ENCODE results near the gene SRP72. TPM values are rescaled to one million over a fixed set of nuclear protein-coding genes. Genes with fewer than 3 reads are reported as not detected.

Gene SRP72
- total RNA-seq, 1 donor from 2014 or later, result 199 TPM

DNA sequence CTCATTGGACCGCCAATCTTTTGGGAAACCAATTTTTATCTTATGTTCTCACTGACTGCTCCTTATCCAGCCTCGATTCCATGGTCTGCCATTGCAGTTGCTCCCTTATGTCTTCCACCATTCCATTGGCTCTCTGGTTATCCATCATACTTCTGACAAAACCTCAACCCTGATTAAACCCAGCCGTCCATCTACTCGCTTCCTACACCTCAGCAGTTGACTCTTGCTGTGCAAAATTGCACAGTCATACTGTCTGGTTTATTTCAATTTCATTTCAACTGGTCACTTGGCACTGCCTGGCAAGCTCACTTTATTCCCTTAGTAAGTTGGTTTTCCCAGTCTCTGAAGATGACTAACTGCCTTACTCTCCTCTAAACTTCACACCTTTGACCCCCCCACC lies 64.4 kb downstream of the SRP72 start:
- Mint-ChIP-seq H3K4me3 (no peak overlapping the region), H3K4me1 (ENCODE audit: low read depth) (no peaks in the 10 kb centered on the region), H3K36me3 (ENCODE audit: low read depth) (no peaks in the 10 kb centered on the region), H3K9me3 (no peaks in the 10 kb centered on the region), H3K27ac (no peak overlapping the region), H3K27me3 (ENCODE audit: insufficient read depth) (peaks cover 11% of the 10 kb centered on the region)
- DNase-seq (ENCODE audit: low spot score), result no peak
- intact Hi-C loops (cut with micrococcal nuclease), result loop anchor here (1.0 to 5.0 kb wide), 5 partner anchors 12 to 445 kb away; partner anchors contain the start of genes AASDH, ARL9 and NOA1

DNA sequence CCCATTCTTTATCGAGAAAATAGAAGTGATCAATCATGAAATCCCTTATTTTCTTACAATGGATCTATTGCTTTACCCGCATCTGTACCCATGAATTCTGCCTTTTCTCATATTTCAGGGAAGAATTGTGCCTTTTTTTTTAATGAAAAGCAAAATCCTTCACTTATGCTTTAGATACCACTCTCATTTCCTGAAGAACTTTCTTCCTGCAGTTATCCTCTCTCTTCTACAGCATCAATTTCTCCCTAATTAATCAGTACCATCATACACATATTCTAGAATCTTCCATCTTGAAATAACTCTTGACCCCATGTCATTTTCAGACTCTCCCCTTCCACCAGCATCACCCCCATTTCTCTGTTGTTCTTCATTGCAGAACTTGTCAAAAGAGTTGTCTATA lies 64.8 kb downstream of the SRP72 start:
- Mint-ChIP-seq H3K27ac (no peak overlapping the region), H3K36me3 (ENCODE audit: low read depth) (no peaks in the 10 kb centered on the region)
- intact Hi-C loops (cut with micrococcal nuclease), result loop anchor here (1.0 to 5.0 kb wide), 2 partner anchors 12 to 145 kb away; partner anchors contain the start of gene AASDH

DNA sequence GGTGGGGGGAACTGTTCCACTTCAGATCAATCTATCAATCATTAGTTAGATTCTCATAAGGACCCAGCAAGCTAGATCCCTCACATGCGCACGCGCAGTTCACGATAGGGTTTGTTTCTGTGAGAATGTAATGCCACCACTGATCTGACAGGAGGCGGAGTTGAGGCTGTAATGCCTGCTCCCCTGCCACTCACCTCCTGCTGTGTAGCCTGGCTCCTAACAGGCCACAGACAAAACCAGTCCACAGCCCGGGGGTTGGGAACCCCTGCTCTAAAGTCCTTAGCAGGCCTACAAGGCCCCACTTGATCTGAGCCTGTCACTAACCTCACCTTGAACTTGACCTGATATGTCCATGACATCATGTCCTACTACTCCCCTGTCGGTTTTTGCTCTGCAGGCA lies 68.5 kb downstream of the SRP72 start:
- no peak for DNase-seq (ENCODE audit: low spot score)
- Mint-ChIP-seq H3K27me3 (ENCODE audit: insufficient read depth) (peaks cover 3% of the 10 kb centered on the region), H3K36me3 (ENCODE audit: low read depth) (no peaks in the 10 kb centered on the region), H3K27ac (no peak overlapping the region), H3K4me1 (ENCODE audit: low read depth) (no peaks in the 10 kb centered on the region), H3K9me3 (no peaks in the 10 kb centered on the region), H3K4me3 (no peak overlapping the region)
- intact Hi-C loops (cut with micrococcal nuclease), result no loop called here

More for the DNA sequence above, 64.8 kb downstream of the SRP72 start:
- peaks cover 11% of the 10 kb centered on the region for H3K27me3 Mint-ChIP-seq (ENCODE audit: insufficient read depth)
- H3K4me1 Mint-ChIP-seq (ENCODE audit: low read depth), result no peaks in the 10 kb centered on the region
- no peak overlapping the region for H3K4me3 Mint-ChIP-seq
- DNase-seq (ENCODE audit: low spot score), result no peak
- no peaks in the 10 kb centered on the region for H3K9me3 Mint-ChIP-seq

DNA sequence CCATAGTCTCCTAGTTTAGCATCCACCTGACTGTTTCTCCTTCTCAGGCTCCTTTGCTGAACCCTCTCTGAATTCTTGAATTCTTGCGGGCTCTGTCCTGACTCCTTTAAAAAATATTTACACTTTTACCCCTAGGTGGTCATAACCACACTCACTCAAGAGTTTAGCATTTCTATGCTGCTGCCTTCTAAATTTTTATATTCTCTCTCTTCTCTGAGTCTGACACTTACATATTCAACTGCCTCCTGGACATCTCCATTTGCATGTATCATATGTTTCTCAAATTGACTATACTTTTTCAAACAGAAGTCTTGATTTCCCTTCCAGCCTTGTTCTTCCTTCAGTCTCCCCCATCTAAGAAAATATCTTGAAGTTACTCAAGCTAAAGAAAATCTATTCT lies 69.7 kb downstream of the SRP72 start:
- DNase-seq (ENCODE audit: low spot score), result no peak
- intact Hi-C loops (cut with micrococcal nuclease), result no loop called here
- Mint-ChIP-seq H3K27ac (no peak overlapping the region), H3K36me3 (ENCODE audit: low read depth) (no peaks in the 10 kb centered on the region), H3K27me3 (ENCODE audit: insufficient read depth) (peaks cover 9% of the 10 kb centered on the region), H3K4me3 (no peak overlapping the region), H3K9me3 (no peaks in the 10 kb centered on the region), H3K4me1 (ENCODE audit: low read depth) (no peaks in the 10 kb centered on the region)

DNA sequence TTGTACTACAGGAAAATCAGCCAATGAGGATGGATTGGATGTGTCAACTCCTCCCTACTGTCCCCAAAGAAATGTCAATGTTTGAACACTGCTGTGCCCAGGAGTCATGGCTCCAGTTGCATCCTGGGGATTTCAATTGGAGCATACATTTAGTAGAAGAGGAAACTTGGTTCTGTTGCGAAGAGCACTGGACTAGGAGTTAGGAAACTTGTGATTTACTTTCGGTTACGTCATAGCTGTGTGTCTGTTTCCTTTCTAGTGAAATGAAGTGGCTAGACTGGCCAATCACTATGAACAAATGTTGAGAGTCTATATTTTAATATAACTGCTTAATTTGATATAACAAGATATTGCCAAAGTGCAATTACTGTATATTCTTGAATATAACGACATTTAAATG lies 73.4 kb downstream of the SRP72 start:
- no peak for DNase-seq (ENCODE audit: low spot score)
- no peak overlapping the region for H3K27ac Mint-ChIP-seq
- H3K4me3 Mint-ChIP-seq, result no peak overlapping the region
- no peaks in the 10 kb centered on the region for H3K36me3 Mint-ChIP-seq (ENCODE audit: low read depth)
- no peaks in the 10 kb centered on the region for H3K9me3 Mint-ChIP-seq
- H3K27me3 Mint-ChIP-seq (ENCODE audit: insufficient read depth), result peaks cover 16% of the 10 kb centered on the region
- peaks cover 19% of the 10 kb centered on the region for H3K4me1 Mint-ChIP-seq (ENCODE audit: low read depth)
- intact Hi-C loops (cut with micrococcal nuclease), result no loop called here

DNA sequence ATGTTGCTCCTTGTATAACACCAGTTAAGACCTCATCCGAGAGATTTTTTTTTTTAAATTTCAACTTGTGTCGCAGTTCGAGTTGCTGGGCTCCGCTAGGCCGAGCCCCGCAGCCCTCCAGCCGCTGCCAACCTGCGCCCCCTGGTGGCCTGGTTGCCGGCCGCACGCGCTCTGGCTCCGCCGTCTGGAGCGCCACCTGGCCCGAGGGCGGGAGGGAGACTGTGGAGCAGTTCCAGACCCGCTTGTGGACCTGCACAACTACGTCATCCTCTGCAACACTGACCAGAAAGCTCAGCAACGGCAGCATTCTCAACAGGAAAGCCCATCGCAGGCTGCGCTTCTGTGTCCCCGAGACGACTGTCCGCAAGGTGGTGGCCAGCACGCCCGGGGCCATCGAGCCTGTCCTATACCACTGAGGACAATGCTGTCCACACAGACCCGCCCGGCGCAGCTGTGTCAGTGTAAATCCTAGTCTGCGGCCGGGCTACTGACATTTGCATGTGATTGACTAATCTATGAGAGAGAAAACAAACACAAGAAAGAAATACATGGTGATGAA lies 77.2 kb downstream of the SRP72 start:
- H3K4me3 Mint-ChIP-seq, result peak overlapping the region; percentile 68
- intact Hi-C loops (cut with micrococcal nuclease), result loop anchor here (1.0 to 2.0 kb wide), 7 partner anchors 12 to 292 kb away; partner anchors contain the start of genes ARL9 and SRP72
- H3K4me1 Mint-ChIP-seq (ENCODE audit: low read depth), result peaks cover 24% of the 10 kb centered on the region
- no peaks in the 10 kb centered on the region for H3K36me3 Mint-ChIP-seq (ENCODE audit: low read depth)
- no peaks in the 10 kb centered on the region for H3K9me3 Mint-ChIP-seq
- H3K27me3 Mint-ChIP-seq (ENCODE audit: insufficient read depth), result peaks cover 15% of the 10 kb centered on the region
- H3K27ac Mint-ChIP-seq, result no peak overlapping the region
- peak; percentile 78 for DNase-seq (ENCODE audit: low spot score)

DNA sequence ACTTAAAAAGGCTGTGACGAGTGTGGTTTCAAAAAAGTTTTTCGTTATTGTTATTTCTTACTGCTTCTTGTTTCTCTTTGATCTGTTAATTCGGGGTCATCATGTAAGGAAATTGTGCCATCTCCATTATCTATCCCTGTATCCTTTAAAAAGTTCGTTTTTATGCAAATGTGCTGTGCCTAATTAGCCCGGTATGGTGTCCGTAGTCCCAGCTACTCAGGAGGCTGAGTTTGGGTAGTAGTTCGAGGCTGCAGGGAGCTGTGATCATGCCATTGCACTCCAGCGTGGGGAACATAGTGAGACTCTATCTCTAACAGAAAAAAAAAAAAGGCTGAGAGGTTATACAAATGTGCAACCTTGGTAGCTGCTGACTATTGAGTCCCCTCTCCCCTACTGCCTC lies 83.2 kb downstream of the SRP72 start:
- no peak overlapping the region for H3K27ac Mint-ChIP-seq
- no peaks in the 10 kb centered on the region for H3K36me3 Mint-ChIP-seq (ENCODE audit: low read depth)

DNA sequence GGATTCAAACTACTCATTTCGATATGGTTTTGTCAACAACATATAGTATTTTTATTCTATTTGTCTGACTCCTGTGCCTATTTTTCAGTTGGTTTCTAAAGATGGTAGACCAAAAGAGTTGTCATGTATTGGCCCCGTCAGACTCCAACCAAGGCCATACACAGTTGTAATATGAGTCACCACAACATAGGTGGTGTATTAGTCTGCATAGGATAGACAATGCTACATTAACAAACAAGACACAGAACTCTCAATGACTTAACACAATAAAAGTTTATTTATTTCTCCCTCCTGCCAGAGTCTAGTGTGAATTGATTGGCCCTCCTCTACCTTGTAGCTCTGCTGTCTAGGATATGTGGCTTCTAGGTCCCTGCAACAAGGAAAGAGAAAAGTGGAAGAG lies 84.1 kb downstream of the SRP72 start:
- no peak overlapping the region for H3K4me3 Mint-ChIP-seq
- no peaks in the 10 kb centered on the region for H3K36me3 Mint-ChIP-seq (ENCODE audit: low read depth)
- peaks cover 6% of the 10 kb centered on the region for H3K4me1 Mint-ChIP-seq (ENCODE audit: low read depth)
- H3K27ac Mint-ChIP-seq, result no peak overlapping the region
- H3K27me3 Mint-ChIP-seq (ENCODE audit: insufficient read depth), result peaks cover 11% of the 10 kb centered on the region
- intact Hi-C loops (cut with micrococcal nuclease), result no loop called here
- H3K9me3 Mint-ChIP-seq, result no peaks in the 10 kb centered on the region
- DNase-seq (ENCODE audit: low spot score), result no peak

More for the DNA sequence above, 83.2 kb downstream of the SRP72 start:
- H3K4me3 Mint-ChIP-seq, result no peak overlapping the region
- intact Hi-C loops (cut with micrococcal nuclease), result no loop called here
- H3K4me1 Mint-ChIP-seq (ENCODE audit: low read depth), result peaks cover 6% of the 10 kb centered on the region
- no peaks in the 10 kb centered on the region for H3K9me3 Mint-ChIP-seq
- DNase-seq (ENCODE audit: low spot score), result no peak
- peaks cover 9% of the 10 kb centered on the region for H3K27me3 Mint-ChIP-seq (ENCODE audit: insufficient read depth)

DNA sequence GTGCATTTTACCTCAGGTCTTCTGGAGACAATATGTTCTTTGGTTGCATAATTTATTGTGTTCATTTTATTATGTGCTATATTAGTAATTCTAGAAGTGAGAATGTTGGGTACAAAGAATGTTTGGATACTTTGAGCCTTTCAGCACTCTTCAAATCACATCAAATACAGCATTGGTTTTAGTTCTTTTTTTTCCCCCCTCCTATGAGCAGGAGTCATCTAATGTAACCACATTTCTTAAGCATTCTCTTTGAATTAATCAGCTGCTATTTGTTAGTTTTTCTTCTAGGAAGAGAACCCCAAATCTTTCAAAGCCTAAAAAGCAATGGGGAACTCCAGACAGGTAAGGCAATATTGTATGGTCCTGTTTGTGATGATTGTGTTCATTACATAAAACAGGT lies 84.9 kb downstream of the SRP72 start:
- Mint-ChIP-seq H3K4me3 (no peak overlapping the region), H3K36me3 (ENCODE audit: low read depth) (no peaks in the 10 kb centered on the region), H3K27me3 (ENCODE audit: insufficient read depth) (peaks cover 11% of the 10 kb centered on the region), H3K9me3 (no peaks in the 10 kb centered on the region), H3K27ac (no peak overlapping the region), H3K4me1 (ENCODE audit: low read depth) (peaks cover 6% of the 10 kb centered on the region)
- intact Hi-C loops (cut with micrococcal nuclease), result no loop called here
- no peak for DNase-seq (ENCODE audit: low spot score)

Other genes starting within 250 kb of the SRP72 start
- gene AASDH, start 80.1 kb upstream of the SRP72 start, total RNA-seq, result 9.8 and 12.0 TPM in 2 replicates
- 57.4 and 60.1 TPM in 2 replicates for gene PPAT, start 32.0 kb upstream of the SRP72 start, total RNA-seq
- gene PAICS, start 31.4 kb upstream of the SRP72 start, total RNA-seq, result 305 and 306 TPM in 2 replicates
- gene ARL9, start 38.2 kb downstream of the SRP72 start, total RNA-seq, result 0.13 and 0.32 TPM in 2 replicates
- gene HOPX, start 213.7 kb downstream of the SRP72 start, total RNA-seq, result 121 and 128 TPM in 2 replicates